MCF 10A (cell line): ENCODE results near the gene RABGAP1. TPM values are rescaled to one million over a fixed set of nuclear protein-coding genes. Genes with fewer than 3 reads are reported as not detected.

Experiments
- BruUV-seq: library from RNA; stranded (reverse); fragments of 400-500 nt; replicated peaks from 2 replicates; lab custom pipeline; 2021; lab: Mats Ljungman, UMichigan
- CTCF ChIA-PET: fragments of 300-600 bp; sonication (Branson Sonifier 250); formaldehyde crosslinking; extraction: SDS; loops from one replicate; lab custom pipeline; 2021; ENCODE audit warnings: antibody characterized with exemption, inconsistent platforms; lab: Yijun Ruan, JAX
- POLR2A ChIA-PET: fragments of 300-600, 350-650 bp; sonication (Branson Sonifier 250); formaldehyde crosslinking; extraction: SDS; loops from one replicate; lab custom pipeline; 2020; ENCODE audit warnings: antibody characterized with exemption, inconsistent platforms; lab: Yijun Ruan, JAX
- DNase-seq: peaks from one replicate; pipeline ENCODE4 v3.0.0-alpha.2; 2018; ENCODE audit not compliant: unreplicated experiment
- H3K27ac Mint-ChIP-seq: one replicate; pipeline ENCODE4 v1.8.0; 2022; ENCODE audit warnings: mild to moderate bottlenecking, low read depth, mixed read lengths; ENCODE audit not compliant: unreplicated experiment
- H3K27me3 Mint-ChIP-seq: one replicate; pipeline ENCODE4 v1.8.0; 2022; ENCODE audit warnings: mixed read lengths; ENCODE audit not compliant: insufficient read depth, unreplicated experiment
- H3K36me3 Mint-ChIP-seq: one replicate; pipeline ENCODE4 v1.8.0; 2022; ENCODE audit warnings: mild to moderate bottlenecking, moderate library complexity, mixed read lengths; ENCODE audit not compliant: insufficient read depth, unreplicated experiment
- H3K4me1 Mint-ChIP-seq: one replicate; pipeline ENCODE4 v1.8.0; 2022; ENCODE audit warnings: mixed read lengths; ENCODE audit not compliant: insufficient read depth, unreplicated experiment
- H3K4me3 Mint-ChIP-seq: one replicate; pipeline ENCODE4 v1.8.0; 2022; ENCODE audit warnings: mild to moderate bottlenecking, moderate library complexity, mixed read lengths; ENCODE audit not compliant: unreplicated experiment
- H3K9me3 Mint-ChIP-seq: one replicate; pipeline ENCODE4 v1.8.0; 2022; ENCODE audit warnings: mixed read lengths; ENCODE audit not compliant: unreplicated experiment
- intact Hi-C: fragments of 100-400 bp; cut with micrococcal nuclease; formaldehyde crosslinking; loops from 2 replicates; pipeline ENCODE4 v1.14.1; 2022
- total RNA-seq: library from RNA; stranded (reverse); gene quantifications from 2 replicates; pipeline ENCODE4 v1.2.3, GENCODE V29; 2022
- TF ChIP-seq, protein P1 (sequence below): fragments of 200-600 bp; IDR thresholded peaks from one replicate; pipeline ENCODE4 v1.8.0; 2022; ENCODE audit warnings: antibody characterized with exemption, mild to moderate bottlenecking; ENCODE audit not compliant: unreplicated experiment

Gene RABGAP1
- total RNA-seq, 1 experiment from 2014 or later, result 43.1 TPM

DNA sequence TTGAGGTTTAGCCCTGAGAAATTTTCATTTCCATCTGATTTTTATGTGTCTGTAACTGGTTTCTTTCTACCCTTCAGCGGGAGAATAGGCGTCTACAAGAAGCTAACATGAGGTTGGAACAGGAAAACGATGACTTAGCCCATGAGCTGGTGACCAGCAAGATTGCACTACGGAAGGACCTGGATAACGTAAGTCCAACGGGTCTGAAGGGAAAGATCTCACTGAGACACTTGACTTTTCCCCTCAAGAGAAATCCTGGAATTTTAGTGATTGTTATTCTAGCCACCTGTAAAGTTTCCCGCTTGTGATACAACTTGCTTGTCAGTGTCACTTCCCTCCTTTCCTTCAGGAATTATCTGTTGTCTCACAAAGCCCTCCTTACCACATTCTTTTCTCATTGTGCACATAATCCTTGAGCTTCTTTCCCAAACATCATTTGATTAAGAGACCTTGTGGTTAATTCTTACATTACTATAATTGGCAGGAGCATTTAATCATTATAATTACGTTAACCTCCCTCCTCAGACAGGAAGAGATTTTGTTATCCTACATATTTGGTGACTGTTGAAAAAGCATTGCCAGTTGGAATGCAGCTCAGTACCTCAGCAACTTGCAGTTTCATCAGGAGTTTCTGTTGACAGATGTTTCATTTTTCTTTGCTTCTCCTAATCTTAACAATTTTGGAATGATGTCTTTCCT lies 149.5 kb downstream of the RABGAP1 start:
- POLR2A ChIA-PET, result no interaction called here
- no peaks in the 10 kb centered on the region for H3K27me3 Mint-ChIP-seq
- TF ChIP-seq, protein P1, sequence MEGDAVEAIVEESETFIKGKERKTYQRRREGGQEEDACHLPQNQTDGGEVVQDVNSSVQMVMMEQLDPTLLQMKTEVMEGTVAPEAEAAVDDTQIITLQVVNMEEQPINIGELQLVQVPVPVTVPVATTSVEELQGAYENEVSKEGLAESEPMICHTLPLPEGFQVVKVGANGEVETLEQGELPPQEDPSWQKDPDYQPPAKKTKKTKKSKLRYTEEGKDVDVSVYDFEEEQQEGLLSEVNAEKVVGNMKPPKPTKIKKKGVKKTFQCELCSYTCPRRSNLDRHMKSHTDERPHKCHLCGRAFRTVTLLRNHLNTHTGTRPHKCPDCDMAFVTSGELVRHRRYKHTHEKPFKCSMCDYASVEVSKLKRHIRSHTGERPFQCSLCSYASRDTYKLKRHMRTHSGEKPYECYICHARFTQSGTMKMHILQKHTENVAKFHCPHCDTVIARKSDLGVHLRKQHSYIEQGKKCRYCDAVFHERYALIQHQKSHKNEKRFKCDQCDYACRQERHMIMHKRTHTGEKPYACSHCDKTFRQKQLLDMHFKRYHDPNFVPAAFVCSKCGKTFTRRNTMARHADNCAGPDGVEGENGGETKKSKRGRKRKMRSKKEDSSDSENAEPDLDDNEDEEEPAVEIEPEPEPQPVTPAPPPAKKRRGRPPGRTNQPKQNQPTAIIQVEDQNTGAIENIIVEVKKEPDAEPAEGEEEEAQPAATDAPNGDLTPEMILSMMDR, result no peak
- no peak overlapping the region for H3K4me3 Mint-ChIP-seq
- H3K36me3 Mint-ChIP-seq, result peaks cover 81% of the 10 kb centered on the region
- CTCF ChIA-PET, result interaction anchor here (0.9 to 4.4 kb wide), 7 partner anchors 9 to 265 kb away, joined by 3 to 33 read pairs (median 4); no protein-coding TSS in a partner anchor
- no peak for DNase-seq
- intact Hi-C loops, result no loop called here
- no peak overlapping the region for H3K27ac Mint-ChIP-seq
- BruUV-seq, result no TSS peak
- H3K4me1 Mint-ChIP-seq, result no peaks in the 10 kb centered on the region
- H3K9me3 Mint-ChIP-seq, result no peaks in the 10 kb centered on the region

DNA sequence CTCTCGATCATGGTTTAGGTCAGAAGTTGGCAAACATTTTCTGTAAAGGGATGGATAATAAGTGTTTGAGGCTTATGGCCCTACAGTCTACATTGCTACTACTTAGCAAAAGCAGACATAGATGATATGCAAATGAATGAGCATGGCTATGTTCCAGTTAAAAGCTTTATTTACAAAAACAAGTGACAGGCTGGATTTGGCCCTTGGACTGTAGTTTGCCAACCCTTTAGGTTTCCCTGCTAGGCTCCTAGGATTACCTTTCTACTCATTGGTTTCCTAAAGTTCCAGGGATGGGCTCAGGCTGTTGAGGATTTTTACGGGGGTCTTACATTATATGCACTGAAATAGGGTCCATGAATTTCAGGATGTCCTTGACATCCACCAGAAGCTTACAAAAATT lies 150.1 kb downstream of the RABGAP1 start:
- Mint-ChIP-seq H3K9me3 (no peaks in the 10 kb centered on the region), H3K4me3 (no peak overlapping the region), H3K27ac (no peak overlapping the region), H3K4me1 (no peaks in the 10 kb centered on the region), H3K36me3 (peaks cover 84% of the 10 kb centered on the region), H3K27me3 (no peaks in the 10 kb centered on the region)
- DNase-seq, result no peak
- intact Hi-C loops, result no loop called here
- no TSS peak for BruUV-seq
- POLR2A ChIA-PET, result no interaction called here
- CTCF ChIA-PET, result interaction anchor here (0.6 to 4.4 kb wide), 7 partner anchors 10 to 1200 kb away, joined by 3 to 33 read pairs (median 3); no protein-coding TSS in a partner anchor
- TF ChIP-seq, protein P1, result no peak

- intact Hi-C loops, result no loop called here
- DNase-seq, result no peak
- BruUV-seq, result no TSS peak
- H3K27me3 Mint-ChIP-seq, result no peaks in the 10 kb centered on the region
- no peaks in the 10 kb centered on the region for H3K4me1 Mint-ChIP-seq
- H3K36me3 Mint-ChIP-seq, result peaks cover 79% of the 10 kb centered on the region
- TF ChIP-seq, protein P1, result no peak
- H3K27ac Mint-ChIP-seq, result no peak overlapping the region
- ChIA-PET POLR2A (no interaction called here), CTCF (interaction anchor here (0.6 to 4.4 kb wide), 13 partner anchors 10 to 1201 kb away, joined by 3 to 33 read pairs (median 4); no protein-coding TSS in a partner anchor)
- H3K9me3 Mint-ChIP-seq, result no peaks in the 10 kb centered on the region
- H3K4me3 Mint-ChIP-seq, result no peak overlapping the region
Measured at GRCh38 chr9:123091459-123091858, 150.6 kb downstream of the RABGAP1 start.

DNA sequence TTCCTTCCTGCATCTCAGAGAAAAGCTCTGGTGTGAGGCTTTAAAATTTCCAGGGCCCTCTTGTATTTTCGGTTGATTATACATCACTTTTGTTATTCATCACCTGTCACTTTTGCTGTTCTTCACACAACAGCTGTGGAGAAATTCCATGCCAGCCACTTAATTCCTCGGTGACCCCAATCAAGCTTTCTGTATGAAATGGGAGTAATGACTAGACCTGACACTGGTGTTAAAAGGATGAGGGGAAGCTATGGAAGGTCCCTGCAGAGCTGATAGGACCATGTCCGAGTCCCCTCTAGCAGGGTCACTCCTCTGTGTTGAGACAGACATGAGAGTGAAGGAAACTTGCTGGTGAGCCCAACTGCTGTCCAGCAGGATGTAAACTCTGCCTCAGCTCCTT lies 152.3 kb downstream of the RABGAP1 start:
- H3K27me3 Mint-ChIP-seq, result no peaks in the 10 kb centered on the region
- no peak overlapping the region for H3K27ac Mint-ChIP-seq
- TF ChIP-seq, protein P1, result no peak
- ChIA-PET POLR2A (interaction anchor here (0.9 to 1.4 kb wide), 2 partner anchors 11 to 22 kb away, joined by 3 read pairs; no protein-coding TSS in a partner anchor), CTCF (interaction anchor here (0.6 to 4.4 kb wide), 11 partner anchors 9 to 559 kb away, joined by 3 to 33 read pairs (median 3); no protein-coding TSS in a partner anchor)
- no peak for DNase-seq
- H3K4me1 Mint-ChIP-seq, result no peaks in the 10 kb centered on the region
- intact Hi-C loops, result no loop called here
- BruUV-seq, result no TSS peak
- no peaks in the 10 kb centered on the region for H3K9me3 Mint-ChIP-seq
- H3K36me3 Mint-ChIP-seq, result peaks cover 72% of the 10 kb centered on the region
- H3K4me3 Mint-ChIP-seq, result no peak overlapping the region
